HG02870 (cell line): ENCODE measurements around the gene GLCCI1.

Experiments
- ATAC-seq: cut with Tn5 transposase; IDR thresholded peaks from one replicate; pipeline ENCODE4 v1.9.1; 2021; ENCODE audit warnings: mild to moderate bottlenecking, moderate library complexity; ENCODE audit not compliant: unreplicated experiment

Gene GLCCI1

DNA sequence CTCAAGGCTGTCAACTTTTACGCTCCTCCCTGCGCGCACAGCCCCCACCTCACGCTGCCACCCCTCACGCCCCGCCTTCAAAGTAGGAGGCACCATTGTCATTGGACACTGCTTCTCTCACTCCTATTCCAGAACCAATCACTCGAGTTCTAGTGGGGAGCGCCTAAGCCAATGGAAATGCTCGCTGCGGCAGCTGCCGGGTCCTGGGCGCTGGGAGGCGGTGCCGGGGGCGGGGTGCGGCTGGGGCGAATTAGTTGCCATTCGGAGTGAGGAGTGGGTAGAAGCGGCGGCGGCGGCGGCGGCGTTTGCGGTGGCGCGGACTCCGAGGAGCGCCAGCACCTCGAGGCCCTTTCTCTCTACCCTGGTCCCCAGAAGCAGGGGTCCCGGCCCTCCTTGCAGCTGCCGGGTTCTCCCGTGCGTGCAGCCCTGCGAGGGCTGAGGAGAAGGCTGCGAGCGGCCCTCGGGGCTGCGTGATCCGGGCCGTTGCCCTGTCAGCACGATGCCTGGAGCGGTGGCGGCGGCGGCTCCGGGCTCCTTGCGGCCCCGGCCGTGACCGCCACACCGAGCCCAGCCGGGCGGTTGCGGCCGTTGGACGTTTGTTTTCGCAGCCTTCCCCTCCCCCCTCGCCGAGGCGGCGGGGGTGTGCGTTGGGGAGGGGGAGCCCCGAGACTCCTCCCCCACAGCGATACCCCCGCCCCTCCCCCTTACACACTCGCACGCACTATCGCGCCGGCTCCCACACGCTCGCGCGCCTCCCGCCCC, at the start of gene GLCCI1:
GLCCI1 (plus strand) TSS at position 253 of the 762 bp plus-strand sequence. CDS start 555 bp downstream, outside the sequence.
- ATAC-seq, result peak; percentile 70

DNA sequence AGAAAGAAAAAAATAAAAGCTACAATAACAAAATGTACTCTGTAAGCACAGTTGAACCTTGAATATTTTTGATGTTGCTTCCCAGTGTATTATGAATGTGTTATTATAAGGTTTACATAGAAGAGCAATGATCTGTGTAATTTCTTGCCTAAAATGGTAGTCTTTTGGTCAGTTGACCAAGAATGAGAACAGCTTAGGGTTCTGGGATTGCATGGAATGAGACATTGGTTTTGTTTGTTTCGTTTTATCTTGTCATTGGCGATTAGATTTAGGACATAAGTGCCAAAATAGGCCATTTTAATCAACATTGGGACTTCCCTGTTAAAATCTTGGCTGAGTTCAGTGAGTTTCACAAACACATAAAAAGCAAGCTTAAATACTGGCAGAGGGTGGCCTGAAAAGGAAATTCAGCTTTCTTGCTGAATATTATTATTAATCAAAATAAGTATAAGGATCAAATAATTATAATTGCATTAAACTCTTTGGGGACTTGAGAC, 49.1 kb upstream of the GLCCI1 start:
- no peak for ATAC-seq

- ATAC-seq, result no peak
Measured at GRCh38 chr7:7920056-7920455, 48.5 kb upstream of the GLCCI1 start.

DNA sequence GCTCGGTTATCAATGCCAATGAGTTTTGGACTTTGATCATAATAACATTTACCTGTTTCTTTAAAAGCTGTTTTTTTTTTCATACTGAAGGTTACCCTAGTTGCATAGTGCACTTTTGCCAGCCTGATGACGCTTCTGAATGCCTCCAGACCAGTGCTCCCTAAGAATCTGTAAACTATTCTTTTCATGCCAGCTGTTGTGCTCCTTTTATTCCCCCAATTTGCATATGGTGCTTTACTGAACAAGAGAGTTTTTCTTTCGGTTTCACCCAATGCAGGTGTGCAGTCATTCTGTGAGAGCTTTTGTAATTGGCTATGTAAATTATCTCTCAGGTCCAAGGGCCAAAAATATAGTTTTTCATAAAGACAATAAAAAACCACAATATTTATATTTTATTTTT, 48.1 kb upstream of the GLCCI1 start:
- peak; percentile 90 for ATAC-seq

- no peak for ATAC-seq
Measured at GRCh38 chr7:7921830-7922229, 46.8 kb upstream of the GLCCI1 start.

GRCh38 chr7:7922684-7923385, 45.8 kb upstream of the GLCCI1 start:
- no peak for ATAC-seq

DNA sequence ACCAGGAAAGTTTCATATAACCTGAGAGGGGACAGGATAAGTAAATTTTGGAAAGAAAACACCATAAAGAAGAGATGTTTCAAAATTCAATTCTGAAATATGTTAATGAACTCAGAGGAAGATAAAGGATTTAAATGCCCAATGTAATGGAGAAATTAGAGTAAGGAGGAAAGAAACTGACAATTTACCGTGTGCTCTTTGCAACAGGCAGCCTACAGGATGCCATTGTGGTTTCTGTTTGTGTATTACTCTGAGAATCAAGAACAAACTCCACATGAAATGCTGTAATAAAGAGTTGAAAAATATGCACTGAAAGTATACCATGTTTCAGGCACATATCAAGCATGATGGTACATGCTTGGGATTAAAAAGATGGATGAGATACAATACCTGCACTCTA, 44.8 kb upstream of the GLCCI1 start:
- ATAC-seq, result no peak

- ATAC-seq, result no peak
Measured at GRCh38 chr7:7924303-7924702, 44.3 kb upstream of the GLCCI1 start.

DNA sequence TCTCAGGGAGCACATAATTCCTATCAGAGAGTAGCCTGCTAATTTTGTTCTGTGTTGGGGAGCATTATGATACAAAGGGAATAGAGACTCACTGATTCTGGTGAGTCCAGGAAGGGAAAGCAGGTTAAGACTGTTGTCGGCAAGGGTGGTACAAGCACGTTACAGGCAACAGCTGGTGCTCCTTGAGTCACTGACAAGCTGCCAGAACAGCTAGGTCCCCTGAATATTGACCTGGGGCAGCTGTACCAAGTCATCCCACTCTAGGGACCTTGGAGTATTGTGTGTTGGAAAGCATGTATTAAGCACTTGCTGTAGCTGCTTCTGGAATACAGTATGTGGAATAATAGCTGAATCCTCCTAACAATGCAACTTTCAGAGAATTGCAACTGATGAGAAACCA, 37.0 kb upstream of the GLCCI1 start:
- ATAC-seq, result no peak

DNA sequence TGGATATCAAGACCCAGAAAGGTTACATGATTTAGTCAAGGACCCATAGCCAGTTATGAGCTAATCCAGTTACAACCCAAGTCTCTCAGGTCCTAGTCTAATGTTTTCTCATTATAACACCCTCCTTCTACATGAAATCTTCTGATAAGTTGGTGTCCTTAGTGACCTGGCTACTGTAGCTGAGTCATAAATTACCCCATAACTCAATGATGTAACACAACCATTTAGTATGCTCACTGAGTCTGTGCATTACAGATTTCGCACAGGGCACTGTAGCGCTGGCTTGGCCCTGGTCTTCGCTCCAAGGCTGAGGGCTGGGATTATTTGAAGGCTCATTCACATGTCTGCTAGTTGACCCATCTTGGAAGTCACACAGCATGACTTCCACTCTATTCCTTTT, 36.0 kb upstream of the GLCCI1 start:
- no peak for ATAC-seq

GRCh38 chr7:7933915-7934526, 34.6 kb upstream of the GLCCI1 start:
- ATAC-seq, result no peak

DNA sequence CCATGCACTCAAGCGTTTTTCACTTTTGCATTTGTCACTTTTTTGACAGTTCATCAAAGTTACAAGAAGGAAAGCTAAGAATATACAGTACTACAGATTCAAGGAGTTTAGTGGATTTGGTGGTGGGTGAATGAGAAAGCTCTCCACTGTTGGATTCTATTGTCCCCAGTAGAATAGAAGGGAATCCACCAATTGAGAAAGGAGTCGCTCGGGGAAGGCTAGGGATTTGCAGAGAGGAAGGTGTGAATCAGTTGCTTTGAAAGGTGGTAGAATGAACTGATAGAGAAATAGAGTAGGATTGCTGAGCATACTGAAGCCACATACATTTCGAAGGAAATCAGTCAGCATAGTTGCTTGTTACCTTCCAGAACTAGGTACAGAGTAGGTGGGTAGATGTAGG, 33.7 kb upstream of the GLCCI1 start:
- no peak for ATAC-seq

- no peak for ATAC-seq
Measured at GRCh38 chr7:7938471-7938870, 30.1 kb upstream of the GLCCI1 start.

DNA sequence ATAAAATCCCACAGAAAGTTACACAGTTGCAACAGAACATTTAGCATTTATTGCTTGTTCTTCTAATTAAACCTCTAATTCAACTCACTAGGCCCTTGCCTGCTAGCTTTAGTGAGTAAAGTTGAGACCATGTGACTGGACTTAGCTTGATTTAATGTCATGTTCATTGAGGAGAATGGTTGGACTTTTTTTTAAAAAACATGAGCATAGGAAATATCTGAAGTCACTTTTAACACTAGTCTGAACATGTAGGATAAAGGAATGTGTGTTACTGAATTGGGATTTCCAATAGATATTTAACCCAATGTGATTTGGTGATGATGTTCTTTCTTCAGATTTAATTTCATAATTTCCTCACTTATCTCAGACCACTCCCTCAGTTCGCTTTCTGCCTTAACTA, 24.6 kb upstream of the GLCCI1 start:
- no peak for ATAC-seq

- peak; percentile 89 for ATAC-seq
Measured at GRCh38 chr7:7944619-7945282, 23.8 kb upstream of the GLCCI1 start.

DNA sequence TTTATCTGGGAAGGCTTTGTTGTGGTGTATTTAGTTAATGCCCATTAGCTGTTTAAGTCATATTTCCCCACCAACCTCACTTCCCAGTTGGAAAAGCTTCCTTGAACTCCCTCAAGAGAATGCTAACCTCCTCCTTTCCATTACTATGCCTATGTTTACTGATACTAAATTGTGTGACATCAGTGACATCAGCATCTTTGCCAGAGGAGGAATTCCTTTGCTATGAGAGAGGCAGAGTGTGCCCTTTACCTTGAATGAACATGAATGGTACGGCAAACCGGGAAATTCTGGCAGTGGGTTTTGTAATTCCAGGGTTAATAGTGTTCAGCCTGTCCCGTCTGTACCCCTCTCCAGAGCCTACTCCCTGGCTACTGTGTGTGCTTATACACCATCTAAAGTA, 22.1 kb upstream of the GLCCI1 start:
- ATAC-seq, result no peak

DNA sequence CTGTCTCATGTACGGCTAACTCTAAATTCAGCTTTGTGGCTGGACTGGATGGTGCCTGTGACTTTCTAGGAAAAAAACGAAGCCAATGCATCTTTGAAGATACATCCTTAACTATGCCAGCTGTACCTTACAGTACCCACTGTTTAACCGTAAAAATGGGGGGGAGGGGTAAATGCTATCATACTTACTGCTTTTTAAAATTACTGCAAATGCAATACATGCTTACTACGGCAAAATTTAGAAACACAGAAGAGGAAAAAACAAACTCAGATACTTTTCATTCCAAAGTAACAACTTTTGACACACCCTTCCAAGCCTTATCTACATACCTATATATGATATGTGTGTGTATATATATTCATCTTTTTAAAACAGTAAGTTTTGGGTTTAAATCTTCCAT, 20.4 kb upstream of the GLCCI1 start:
- ATAC-seq, result no peak

DNA sequence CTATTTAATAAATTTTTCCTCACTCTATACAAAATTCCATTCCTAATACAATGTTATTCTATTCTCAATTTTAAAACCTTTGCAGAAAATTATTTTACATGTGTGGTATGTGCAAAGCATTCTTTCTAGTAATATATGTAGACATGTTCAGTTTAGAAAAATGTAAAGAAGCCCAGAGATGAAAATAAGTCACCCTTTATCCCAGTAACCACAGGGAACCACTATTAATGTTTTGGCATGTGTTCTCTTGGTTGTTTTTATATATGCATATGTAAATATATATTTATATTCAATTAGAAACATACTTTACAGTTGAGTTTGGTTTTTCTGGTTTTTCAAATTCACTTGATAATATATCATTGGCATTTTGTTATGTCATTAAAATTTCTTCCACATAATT, 14.8 kb upstream of the GLCCI1 start:
- ATAC-seq, result no peak

DNA sequence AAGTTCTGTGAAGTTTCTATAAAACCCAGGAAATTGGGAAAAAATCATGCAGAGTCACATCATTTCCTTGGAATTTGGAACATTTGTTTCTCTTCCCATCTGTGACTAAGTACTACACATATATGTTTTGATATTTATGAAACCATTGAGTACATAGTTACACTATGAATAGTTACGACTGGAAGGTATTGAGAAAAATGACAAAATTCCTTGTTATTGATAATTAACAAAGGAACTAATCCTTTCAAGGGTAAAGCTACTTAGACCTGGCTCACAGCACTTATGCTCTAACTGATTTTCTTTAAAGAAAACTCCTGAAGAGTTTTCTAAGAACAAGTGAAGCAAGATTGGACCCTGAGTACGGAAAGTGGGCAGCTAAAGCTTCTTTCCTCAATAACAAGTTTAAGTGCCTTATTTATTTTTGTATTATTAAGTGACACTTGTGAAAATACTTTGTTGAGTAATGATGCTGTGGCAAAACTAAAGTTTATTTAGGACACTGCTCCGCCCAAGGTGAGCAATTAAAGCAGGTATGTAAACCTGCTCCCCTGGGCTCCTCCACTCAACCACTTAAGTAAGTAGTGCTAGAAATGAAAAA, 12.0 kb upstream of the GLCCI1 start:
- ATAC-seq, result no peak

DNA sequence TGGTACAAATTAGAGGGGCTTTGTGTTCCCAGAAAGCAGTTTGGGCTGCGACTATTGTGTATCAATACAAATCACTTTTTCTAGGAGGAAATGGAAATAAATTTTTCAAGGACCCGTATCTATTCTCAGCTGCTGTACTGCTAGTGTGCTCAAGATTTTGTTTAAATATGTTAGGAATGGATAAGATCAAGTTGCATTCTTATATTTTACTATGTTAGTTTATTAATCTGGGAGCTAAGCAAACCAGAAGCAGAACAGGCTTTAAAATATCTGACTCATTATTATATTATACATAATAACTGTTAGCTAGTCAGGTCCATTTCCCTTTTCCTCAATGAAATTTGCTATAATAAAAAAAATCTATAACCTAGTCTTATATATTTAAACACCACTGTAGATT, 11.1 kb upstream of the GLCCI1 start:
- ATAC-seq, result no peak
